IPS-18c (cell line): ENCODE measurements around the gene ISG20L2.
A peak's percentile ranks its signal among the peaks of the same experiment; 100 is the strongest.
"Not testable (repeated sequence)": the region's sequence is repeated elsewhere in the genome, so short reads cannot be mapped to it uniquely, and the experiment has no call there.

Experiments
- H3K4me3 ChIP-seq: 2 replicates; pipeline ENCODE4 v1.7.0; 2013; ENCODE audit warnings: low read depth, mild to moderate bottlenecking, low read length, moderate library complexity; ENCODE audit not compliant: insufficient read depth
- H3K9me3 ChIP-seq: one replicate; pipeline ENCODE4 v1.6.1; 2013; ENCODE audit warnings: mild to moderate bottlenecking, low read length, moderate library complexity; ENCODE audit not compliant: control insufficient read depth, insufficient read depth

Gene ISG20L2

GRCh38 chr1:156757572-156758253 lies 29.1 kb upstream of the ISG20L2 start:
- not testable (repeated sequence) for H3K4me3 ChIP-seq, H3K9me3 ChIP-seq

- Histone ChIP-seq H3K9me3 (no peaks in the 10 kb centered on the region), H3K4me3 (no peak overlapping the region)
Measured at GRCh38 chr1:156756355-156756754, 27.8 kb upstream of the ISG20L2 start.

GRCh38 chr1:156755527-156755950 lies 27.0 kb upstream of the ISG20L2 start:
- Histone ChIP-seq H3K9me3 (no peaks in the 10 kb centered on the region), H3K4me3 (no peak overlapping the region)

GRCh38 chr1:156754219-156754618 lies 25.7 kb upstream of the ISG20L2 start:
- H3K9me3 ChIP-seq, result no peaks in the 10 kb centered on the region
- no peak overlapping the region for H3K4me3 ChIP-seq

- no peaks in the 10 kb centered on the region for H3K9me3 ChIP-seq
- H3K4me3 ChIP-seq, result peak overlapping the region; percentile 99
Measured at GRCh38 chr1:156752843-156753482, 24.4 kb upstream of the ISG20L2 start.

GRCh38 chr1:156751757-156752481 lies 23.4 kb upstream of the ISG20L2 start:
- Histone ChIP-seq H3K4me3 (peak overlapping the region; percentile 99), H3K9me3 (no peaks in the 10 kb centered on the region)

- H3K4me3 ChIP-seq, result peak within 1 kb of the TSS; percentile 99
Measured at GRCh38 chr1:156751451-156751756, 22.8 kb upstream of the ISG20L2 start, which contains the start of gene HDGF. HDGF (minus strand) TSS chr1:156751675; CDS start chr1:156751429, 246 bp downstream.

GRCh38 chr1:156750711-156751450 lies 22.3 kb upstream of the ISG20L2 start:
- Histone ChIP-seq H3K4me3 (peak overlapping the region; percentile 99), H3K9me3 (no peaks in the 10 kb centered on the region)

More at GRCh38 chr1:156751451-156751756, 22.8 kb upstream of the ISG20L2 start, which contains the start of gene HDGF:
- no peaks in the 10 kb centered on the region for H3K9me3 ChIP-seq

GRCh38 chr1:156750191-156750672 lies 21.7 kb upstream of the ISG20L2 start:
- Histone ChIP-seq H3K9me3 (no peaks in the 10 kb centered on the region), H3K4me3 (peak overlapping the region; percentile 99)

GRCh38 chr1:156749419-156750118 lies 21.0 kb upstream of the ISG20L2 start:
- peak overlapping the region; percentile 99 for H3K4me3 ChIP-seq
- H3K9me3 ChIP-seq, result no peaks in the 10 kb centered on the region

GRCh38 chr1:156748670-156749418 lies 20.3 kb upstream of the ISG20L2 start:
- Histone ChIP-seq H3K4me3 (peak overlapping the region; percentile 38), H3K9me3 (no peaks in the 10 kb centered on the region)

GRCh38 chr1:156747742-156748669 lies 19.4 kb upstream of the ISG20L2 start:
- peak overlapping the region; percentile 38 for H3K4me3 ChIP-seq

GRCh38 chr1:156746728-156747631 lies 18.4 kb upstream of the ISG20L2 start:
- H3K9me3 ChIP-seq, result no peaks in the 10 kb centered on the region
- peak overlapping the region; percentile 68 for H3K4me3 ChIP-seq

More at GRCh38 chr1:156747742-156748669, 19.4 kb upstream of the ISG20L2 start:
- H3K9me3 ChIP-seq, result no peaks in the 10 kb centered on the region

- peak overlapping the region; percentile 68; the same call in 1 of the 2 replicates for H3K4me3 ChIP-seq
- H3K9me3 ChIP-seq, result no peaks in the 10 kb centered on the region
Measured at GRCh38 chr1:156746406-156746727, 17.8 kb upstream of the ISG20L2 start.
